CD4-positive, CD25-positive, alpha-beta regulatory T cell (primary cell): ENCODE results near the gene TINAG. TPM values are rescaled to one million over a fixed set of nuclear protein-coding genes. Genes with fewer than 3 reads are reported as not detected.

Experiments
- ATAC-seq, 2 donors: fragments of 150-1000 bp; cut with Tn5 transposase; one replicate each; pipeline ENCODE4 v1.10.0; 2021; ENCODE audit warnings: low read depth in 2 of 2, moderate number of reproducible peaks in 2 of 2, moderate library complexity in 1 of 2
- DNase-seq, 3 donors: peaks; one replicate each; pipeline versions ENCODE4 v3.0.0 to v3.0.0-alpha.2; 2012 to 2022; ENCODE audit warnings: mixed read lengths in 1 of 3
- H3K27ac ChIP-seq: one replicate; pipeline ENCODE4 v1.7.0; 2013; ENCODE audit warnings: mild to moderate bottlenecking, low read length; ENCODE audit not compliant: insufficient read depth, poor library complexity, severe bottlenecking
- H3K27me3 ChIP-seq: one replicate; pipeline ENCODE4 v1.7.0; 2013; ENCODE audit warnings: low read length; ENCODE audit not compliant: control insufficient read depth, insufficient read depth
- H3K36me3 ChIP-seq: one replicate; pipeline ENCODE4 v1.7.0; 2013; ENCODE audit warnings: mild to moderate bottlenecking, low read length, moderate library complexity; ENCODE audit not compliant: control insufficient read depth, insufficient read depth
- H3K4me1 ChIP-seq: 2 replicates; pipeline ENCODE4 v1.7.0; 2013; ENCODE audit warnings: mild to moderate bottlenecking, low read length; ENCODE audit not compliant: insufficient read depth, control insufficient read depth, poor library complexity, severe bottlenecking
- H3K4me3 ChIP-seq: one replicate; pipeline ENCODE4 v1.7.0; 2013; ENCODE audit warnings: low read depth, mild to moderate bottlenecking, low read length, moderate library complexity
- H3K9me3 ChIP-seq, 2 experiments: 1 replicate in 1 of 2; 2 replicates in 1 of 2; pipeline ENCODE4 v1.7.0; 2013; ENCODE audit warnings: low read length in 2 of 2, mild to moderate bottlenecking in 1 of 2, moderate library complexity in 1 of 2; ENCODE audit not compliant: control insufficient read depth in 2 of 2
- H3K27ac Mint-ChIP-seq, 3 donors: one replicate each; pipeline ENCODE4 v1.8.0; 2020 to 2022; ENCODE audit warnings: mild to moderate bottlenecking in 3 of 3, mixed read lengths in 3 of 3, moderate library complexity in 2 of 3
- H3K27me3 Mint-ChIP-seq: one replicate; pipeline ENCODE4 v1.8.0; 2022; ENCODE audit warnings: mild to moderate bottlenecking, mixed read lengths
- H3K36me3 Mint-ChIP-seq: one replicate; pipeline ENCODE4 v1.8.0; 2020; ENCODE audit warnings: mixed read lengths
- H3K4me1 Mint-ChIP-seq, 4 donors: one replicate each; pipeline ENCODE4 v1.8.0; 2020 to 2022; ENCODE audit warnings: mixed read lengths in 4 of 4, mild to moderate bottlenecking in 1 of 4
- H3K4me3 Mint-ChIP-seq, 4 donors: one replicate each; pipeline ENCODE4 v1.8.0; 2020 to 2022; ENCODE audit warnings: mild to moderate bottlenecking in 4 of 4, mixed read lengths in 4 of 4, moderate library complexity in 3 of 4
- H3K9me3 Mint-ChIP-seq, 7 donors: one replicate each; pipeline ENCODE4 v1.8.0; 2020 to 2022; ENCODE audit warnings: mixed read lengths in 7 of 7, mild to moderate bottlenecking in 3 of 7, moderate library complexity in 2 of 7
- polyA plus RNA-seq, 4 donors: library from polyadenylated mRNA; unstranded; fragments of 300-500 nt; fragmentation: Illumina TruSeq; gene quantifications; one replicate each; pipeline ENCODE4 v1.2.3, GENCODE V29; 2021
- total RNA-seq: library from RNA; stranded (reverse); gene quantifications from one replicate; pipeline ENCODE4 v1.2.3, GENCODE V29; 2022

TINAG gene
- total and polyA plus RNA-seq, 5 donors from 2014 or later: not detected

- H3K9me3 Mint-ChIP-seq: peaks cover 0 to 13% (median 3%) of the 10 kb centered on the region in 7 donors
Observed at GRCh38 chr6:54357141-54357540, 48.9 kb downstream of the TINAG start.

GRCh38 chr6:54361188-54361587 is 52.9 kb downstream of the TINAG start:
- no peak overlapping the region for H3K4me3 Mint-ChIP-seq
- no peak overlapping the region for H3K27ac ChIP-seq
- no peak overlapping the region for H3K4me3 ChIP-seq
- H3K36me3 ChIP-seq: no peaks in the 10 kb centered on the region
- no peaks in the 10 kb centered on the region for H3K27me3 Mint-ChIP-seq
- peaks cover 0 to 8% (median 1%) of the 10 kb centered on the region in 7 donors for H3K9me3 Mint-ChIP-seq
- H3K4me1 Mint-ChIP-seq: no peaks in the 10 kb centered on the region
- no peaks in the 10 kb centered on the region for H3K9me3 ChIP-seq
- no peaks in the 10 kb centered on the region for H3K36me3 Mint-ChIP-seq
- no peaks in the 10 kb centered on the region for H3K4me1 ChIP-seq
- H3K27me3 ChIP-seq: no peaks in the 10 kb centered on the region
- no peak for ATAC-seq
- DNase-seq: no peak
- H3K27ac Mint-ChIP-seq: no peak overlapping the region

More at GRCh38 chr6:54357141-54357540, 48.9 kb downstream of the TINAG start:
- DNase-seq (no peak), ATAC-seq (no peak)
- no peaks in the 10 kb centered on the region for H3K9me3 ChIP-seq
- H3K27ac Mint-ChIP-seq: no peak overlapping the region
- H3K27ac ChIP-seq: no peak overlapping the region
- no peaks in the 10 kb centered on the region for H3K27me3 Mint-ChIP-seq
- H3K36me3 ChIP-seq: no peaks in the 10 kb centered on the region
- no peaks in the 10 kb centered on the region for H3K4me1 ChIP-seq
- no peak overlapping the region for H3K4me3 Mint-ChIP-seq
- no peak overlapping the region for H3K4me3 ChIP-seq
- H3K4me1 Mint-ChIP-seq: no peaks in the 10 kb centered on the region
- no peaks in the 10 kb centered on the region for H3K36me3 Mint-ChIP-seq
- no peaks in the 10 kb centered on the region for H3K27me3 ChIP-seq

- Histone ChIP-seq H3K36me3 (no peaks in the 10 kb centered on the region), H3K4me3 (no peak overlapping the region), H3K27ac (no peak overlapping the region), H3K9me3 (no peaks in the 10 kb centered on the region), H3K4me1 (no peaks in the 10 kb centered on the region), H3K27me3 (no peaks in the 10 kb centered on the region)
- DNase-seq (no peak), ATAC-seq (no peak)
- H3K36me3 Mint-ChIP-seq: no peaks in the 10 kb centered on the region
- H3K4me3 Mint-ChIP-seq: no peak overlapping the region
- H3K27me3 Mint-ChIP-seq: no peaks in the 10 kb centered on the region
- no peak overlapping the region for H3K27ac Mint-ChIP-seq
- H3K4me1 Mint-ChIP-seq: no peaks in the 10 kb centered on the region
- peaks cover 0 to 8% (median 1%) of the 10 kb centered on the region in 7 donors for H3K9me3 Mint-ChIP-seq
Observed at GRCh38 chr6:54361734-54362133, 53.5 kb downstream of the TINAG start.

- Histone ChIP-seq H3K9me3 (no peaks in the 10 kb centered on the region), H3K36me3 (no peaks in the 10 kb centered on the region), H3K27me3 (no peaks in the 10 kb centered on the region), H3K4me1 (no peaks in the 10 kb centered on the region), H3K4me3 (no peak overlapping the region), H3K27ac (no peak overlapping the region)
- no peaks in the 10 kb centered on the region for H3K36me3 Mint-ChIP-seq
- no peak for ATAC-seq
- H3K4me1 Mint-ChIP-seq: no peaks in the 10 kb centered on the region
- H3K4me3 Mint-ChIP-seq: no peak overlapping the region
- no peak overlapping the region for H3K27ac Mint-ChIP-seq
- no peaks in the 10 kb centered on the region for H3K27me3 Mint-ChIP-seq
- peaks cover 0 to 4% (median 0%) of the 10 kb centered on the region in 7 donors for H3K9me3 Mint-ChIP-seq
- no peak for DNase-seq
Observed at GRCh38 chr6:54366667-54367327, 58.6 kb downstream of the TINAG start.

GRCh38 chr6:54377776-54378175 is 69.5 kb downstream of the TINAG start:
- Mint-ChIP-seq H3K4me1 (no peaks in the 10 kb centered on the region), H3K27me3 (no peaks in the 10 kb centered on the region)
- no peaks in the 10 kb centered on the region for H3K27me3 ChIP-seq

GRCh38 chr6:54386295-54386694 is 78.1 kb downstream of the TINAG start:
- Mint-ChIP-seq H3K4me3 (no peak overlapping the region), H3K27ac (no peak overlapping the region), H3K36me3 (no peaks in the 10 kb centered on the region), H3K27me3 (no peaks in the 10 kb centered on the region), H3K4me1 (no peaks in the 10 kb centered on the region), H3K9me3 (peaks cover 0 to 10% (median 5%) of the 10 kb centered on the region in 7 donors)
- no peak overlapping the region for H3K4me3 ChIP-seq
- no peak overlapping the region for H3K27ac ChIP-seq
- H3K4me1 ChIP-seq: no peaks in the 10 kb centered on the region
- H3K9me3 ChIP-seq: no peaks in the 10 kb centered on the region
- ATAC-seq (no peak), DNase-seq (no peak)
- no peaks in the 10 kb centered on the region for H3K27me3 ChIP-seq
- H3K36me3 ChIP-seq: no peaks in the 10 kb centered on the region

More at GRCh38 chr6:54377776-54378175, 69.5 kb downstream of the TINAG start:
- DNase-seq (no peak), ATAC-seq (no peak)
- H3K36me3 Mint-ChIP-seq: no peaks in the 10 kb centered on the region
- H3K4me3 ChIP-seq: no peak overlapping the region
- no peaks in the 10 kb centered on the region for H3K9me3 ChIP-seq
- H3K36me3 ChIP-seq: no peaks in the 10 kb centered on the region
- H3K9me3 Mint-ChIP-seq: peaks cover 0 to 8% (median 1%) of the 10 kb centered on the region in 7 donors
- H3K27ac Mint-ChIP-seq: no peak overlapping the region
- H3K4me1 ChIP-seq: no peaks in the 10 kb centered on the region
- no peak overlapping the region for H3K27ac ChIP-seq
- H3K4me3 Mint-ChIP-seq: no peak overlapping the region

GRCh38 chr6:54390362-54390761 is 82.1 kb downstream of the TINAG start:
- no peak overlapping the region for H3K27ac ChIP-seq
- H3K36me3 ChIP-seq: no peaks in the 10 kb centered on the region
- H3K4me3 ChIP-seq: no peak overlapping the region
- DNase-seq (no peak), ATAC-seq (no peak)
- Mint-ChIP-seq H3K36me3 (no peaks in the 10 kb centered on the region), H3K9me3 (peaks cover 0 to 24% (median 5%) of the 10 kb centered on the region in 7 donors), H3K27me3 (no peaks in the 10 kb centered on the region), H3K27ac (no peak overlapping the region), H3K4me3 (no peak overlapping the region), H3K4me1 (no peaks in the 10 kb centered on the region)
- H3K4me1 ChIP-seq: no peaks in the 10 kb centered on the region
- no peaks in the 10 kb centered on the region for H3K9me3 ChIP-seq
- H3K27me3 ChIP-seq: no peaks in the 10 kb centered on the region

GRCh38 chr6:54391577-54391976 is 83.3 kb downstream of the TINAG start:
- DNase-seq: no peak

More at GRCh38 chr6:54391577-54391976, 83.3 kb downstream of the TINAG start:
- no peaks in the 10 kb centered on the region for H3K9me3 ChIP-seq
- no peak overlapping the region for H3K27ac Mint-ChIP-seq
- H3K4me3 Mint-ChIP-seq: no peak overlapping the region
- no peaks in the 10 kb centered on the region for H3K27me3 Mint-ChIP-seq
- no peak overlapping the region for H3K27ac ChIP-seq
- no peak overlapping the region for H3K4me3 ChIP-seq
- no peaks in the 10 kb centered on the region for H3K36me3 Mint-ChIP-seq
- no peaks in the 10 kb centered on the region for H3K4me1 Mint-ChIP-seq
- peaks cover 0 to 24% (median 4%) of the 10 kb centered on the region in 7 donors for H3K9me3 Mint-ChIP-seq
- no peaks in the 10 kb centered on the region for H3K36me3 ChIP-seq
- no peak for ATAC-seq
- no peaks in the 10 kb centered on the region for H3K4me1 ChIP-seq
- no peaks in the 10 kb centered on the region for H3K27me3 ChIP-seq
